Sciatic nerve (tissue), 2 donors: ENCODE measurements around the gene TTC27. TPM values are rescaled to one million over a fixed set of nuclear protein-coding genes. Genes with fewer than 3 reads are reported as not detected.
"Not testable (repeated sequence)": the region's sequence is repeated elsewhere in the genome, so short reads cannot be mapped to it uniquely, and the experiment has no call there.

ENCODE experiments used
- ATAC-seq: fragments of 200-7000 bp; cut with Tn5 transposase; one replicate; pipeline ENCODE4 v1.9.1; 2020; ENCODE audit warnings: mild to moderate bottlenecking, moderate library complexity
- DNase-seq: peaks from one replicate; pipeline ENCODE4 v3.0.0-alpha.2; 2020; ENCODE audit warnings: low spot score
- intact Hi-C: fragments of 100-400 bp; cut with DNase I; formaldehyde crosslinking; loops from one replicate; pipeline ENCODE4 v1.14.2; 2022
- microRNA-seq: library from miRNA; unstranded; fragments of <30 nt; microRNA quantifications from one replicate; pipeline ENCODE4 v1.2.0, GENCODE V29; 2020
- total RNA-seq: library from RNA; stranded (reverse); fragmentation: NEBNext Ultra II Directional; extraction: Animal tissue kit (Norgen Biotek cat#: 25700); gene quantifications from one replicate; pipeline ENCODE4 v1.2.1, GENCODE V29; 2021
- donor health status: DM: no; HTN: no; CAD: no.
- donor health status: DM: no; HTN: no; CAD: no.

Gene TTC27
- total RNA-seq, 1 donor from 2014 or later: 19.0 TPM

GRCh38 chr2:32864334-32865111 lies 236.7 kb downstream of the TTC27 start:
- no peak for DNase-seq
- intact Hi-C loops: no loop called here
- peak; percentile 69 for ATAC-seq

- no peak for ATAC-seq
- DNase-seq: no peak
- intact Hi-C loops: no loop called here
These were observed 237.7 kb downstream of the TTC27 start for GRCh38 chr2:32865399-32866068.

GRCh38 chr2:32866462-32866861 lies 238.6 kb downstream of the TTC27 start:
- intact Hi-C loops, DNase-seq, ATAC-seq: not testable (repeated sequence)

Small RNA genes within 50 kb of the gene (microRNA-seq; reads per million reads assigned to microRNA genes)
- gene MIR4765: not detected
